GM23338 (cell line): ENCODE measurements around the gene SEMA6B. TPM values are rescaled to one million over a fixed set of nuclear protein-coding genes. Genes with fewer than 3 reads are reported as not detected.
A peak's percentile ranks its signal among the peaks of the same experiment; 100 is the strongest.

Experiments used
- ATAC-seq: fragments of 200-7000 bp; cut with Tn5 transposase; 3 replicates; pipeline ENCODE4 v1.9.1; 2020
- DNase-seq: peaks from one replicate; pipeline ENCODE4 v3.0.0-alpha.2; 2015; ENCODE audit warnings: low spot score
- H2AFZ ChIP-seq: fragments of 200-600 bp; sonication (generic); 2 replicates; pipeline ENCODE4 v1.8.0; 2016; ENCODE audit warnings: antibody characterized with exemption, mild to moderate bottlenecking, moderate library complexity
- H3F3A ChIP-seq: fragments of 200-600 bp; sonication (generic); replicated peaks from 2 replicates; pipeline ENCODE4 v1.8.0; 2017; ENCODE audit warnings: antibody characterized with exemption, mixed run types, low read depth
- H3K27ac ChIP-seq: fragments of 200-600 bp; sonication (generic); 2 replicates; pipeline ENCODE4 v1.6.1; 2016; ENCODE audit warnings: low read depth
- H3K27me3 ChIP-seq: fragments of 200-600 bp; sonication (generic); 2 replicates; pipeline ENCODE4 v1.8.0; 2016; ENCODE audit warnings: mild to moderate bottlenecking, mixed run types, moderate library complexity; ENCODE audit not compliant: insufficient read depth
- H3K36me3 ChIP-seq: fragments of 200-600 bp; sonication (generic); 2 replicates; pipeline ENCODE4 v1.8.0; 2016; ENCODE audit warnings: mild to moderate bottlenecking; ENCODE audit not compliant: insufficient read depth
- H3K4me1 ChIP-seq: fragments of 200-600 bp; sonication (generic); 2 replicates; pipeline ENCODE4 v1.8.0; 2016; ENCODE audit warnings: mild to moderate bottlenecking, moderate library complexity; ENCODE audit not compliant: insufficient read depth
- H3K4me2 ChIP-seq: fragments of 200-600 bp; sonication (generic); 2 replicates; pipeline ENCODE4 v1.7.1; 2017; ENCODE audit warnings: mixed run types
- H3K4me3 ChIP-seq: fragments of 200-600 bp; sonication (generic); 2 replicates; pipeline ENCODE4 v1.6.1; 2016; ENCODE audit warnings: mixed run types
- H3K79me2 ChIP-seq: fragments of 200-600 bp; sonication (generic); replicated peaks from 2 replicates; pipeline ENCODE4 v1.8.0; 2017; ENCODE audit warnings: mild to moderate bottlenecking; ENCODE audit not compliant: insufficient read depth
- H3K9me2 ChIP-seq: fragments of 200-600 bp; sonication (generic); 2 replicates; pipeline ENCODE4 v1.8.0; 2017; ENCODE audit not compliant: insufficient read depth
- H4K20me1 ChIP-seq: fragments of 200-600 bp; sonication (generic); replicated peaks from 2 replicates; pipeline ENCODE4 v1.8.0; 2017; ENCODE audit warnings: mild to moderate bottlenecking; ENCODE audit not compliant: insufficient read depth
- H3K27ac Mint-ChIP-seq: 2 replicates; pipeline ENCODE4 v1.8.0; 2020; ENCODE audit warnings: inconsistent platforms, mild to moderate bottlenecking, moderate library complexity, mixed read lengths
- H3K27me3 Mint-ChIP-seq: 3 replicates; pipeline ENCODE4 v1.8.0; 2022; ENCODE audit warnings: low read depth, mild to moderate bottlenecking, moderate library complexity, mixed read lengths, inconsistent platforms; ENCODE audit not compliant: insufficient read depth, poor library complexity
- H3K36me3 Mint-ChIP-seq: 3 replicates; pipeline ENCODE4 v1.8.0; 2021; ENCODE audit warnings: low read depth, mild to moderate bottlenecking, inconsistent platforms, moderate library complexity, mixed read lengths
- H3K4me1 Mint-ChIP-seq: 3 replicates; pipeline ENCODE4 v1.8.0; 2020; ENCODE audit warnings: mild to moderate bottlenecking, inconsistent platforms, mixed read lengths
- H3K4me3 Mint-ChIP-seq: 3 replicates; pipeline ENCODE4 v1.8.0; 2021; ENCODE audit warnings: moderate library complexity, mild to moderate bottlenecking, inconsistent platforms, mixed read lengths
- H3K9me3 Mint-ChIP-seq: 3 replicates; pipeline ENCODE4 v1.8.0; 2020; ENCODE audit warnings: moderate library complexity, mild to moderate bottlenecking, inconsistent platforms, mixed read lengths
- CREB1 ChIP-seq: fragments of 250-450 bp; sonication (Bioruptor Pico); IDR thresholded peaks from 2 replicates; pipeline ENCODE4 v1.5.0; 2020; ENCODE audit warnings: low read depth, mild to moderate bottlenecking, moderate library complexity
- EZH2phosphoT487 ChIP-seq: fragments of 200-600 bp; sonication (generic); IDR thresholded peaks from one replicate; pipeline ENCODE4 v1.8.1; 2018; ENCODE audit warnings: antibody characterized with exemption; ENCODE audit not compliant: unreplicated experiment
- JUNB ChIP-seq: IDR thresholded peaks from one replicate; pipeline ENCODE4 v1.6.1; 2016; ENCODE audit warnings: antibody characterized with exemption; ENCODE audit not compliant: unreplicated experiment
- NANOG ChIP-seq: IDR thresholded peaks from 2 replicates; pipeline ENCODE4 v1.6.1; 2016; ENCODE audit warnings: antibody characterized with exemption, borderline replicate concordance
- POLR2AphosphoS5 ChIP-seq: IDR thresholded peaks from 2 replicates; pipeline ENCODE4 v1.6.1; 2016; ENCODE audit warnings: antibody characterized with exemption, low read depth
- STAT1 ChIP-seq: IDR thresholded peaks from one replicate; pipeline ENCODE4 v1.6.1; 2016; ENCODE audit warnings: antibody characterized with exemption; ENCODE audit not compliant: unreplicated experiment
- ZNF114 ChIP-seq: fragments of 250-450 bp; sonication (Bioruptor Pico); IDR thresholded peaks from 2 replicates; pipeline ENCODE4 v1.5.0; 2020; ENCODE audit warnings: mild to moderate bottlenecking, moderate library complexity
- polyA plus RNA-seq: library from polyadenylated mRNA; unstranded; fragments of >200 nt; fragmentation: Nextera tagmentation; extraction: Ambion mirVana; gene quantifications from 2 replicates; pipeline ENCODE4 v1.2.1, GENCODE V29; 2016
- total RNA-seq: library from RNA; depleted of rRNA; stranded (reverse); fragments of >200 nt; shearing (Covaris generic); gene quantifications from 2 replicates; pipeline ENCODE4 v1.2.3, GENCODE V29; 2014
- TF ChIP-seq, protein P1 (sequence below), 2 experiments: fragments of 200-600 bp in 1 of 2; sonication (generic) in 1 of 2; conservative IDR thresholded peaks; 2 replicates each; pipeline versions ENCODE4 v1.5.1 to v1.6.1; 2016 to 2017; ENCODE audit warnings: antibody characterized with exemption in 2 of 2, low read depth in 2 of 2, mild to moderate bottlenecking in 2 of 2, moderate library complexity in 1 of 2
- TF ChIP-seq, protein P2 (sequence below): fragments of 250-450 bp; sonication (Bioruptor Pico); IDR thresholded peaks from 2 replicates; pipeline ENCODE4 v1.5.0; 2020; ENCODE audit warnings: mild to moderate bottlenecking, moderate library complexity

The SEMA6B gene
- total and polyA plus RNA-seq, 2 experiments from 2014 or later: 5.3 to 42.7 TPM

DNA sequence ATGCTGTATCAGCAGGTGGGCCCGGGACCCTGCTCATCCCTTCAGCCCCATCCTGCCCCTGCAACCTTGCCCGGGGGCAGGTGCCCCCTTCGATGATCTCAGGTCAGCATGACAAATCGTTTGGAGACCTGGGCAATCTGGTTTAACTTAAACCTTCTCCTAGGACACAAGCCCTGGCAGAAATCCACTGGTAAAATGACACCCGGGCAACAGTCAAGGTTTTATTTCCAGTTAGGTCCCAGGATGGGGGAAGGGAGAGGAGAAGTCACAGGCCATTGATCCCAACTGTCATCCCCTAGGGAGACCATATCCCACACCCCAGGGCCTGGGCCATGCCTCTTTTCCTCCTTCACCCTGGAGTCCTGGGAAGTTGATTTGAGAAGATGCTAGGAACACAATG is 22.7 kb downstream of the SEMA6B start (continued):
- TF ChIP-seq POLR2AphosphoS5 (no peak), NANOG (no peak)
- TF ChIP-seq, protein P1, sequence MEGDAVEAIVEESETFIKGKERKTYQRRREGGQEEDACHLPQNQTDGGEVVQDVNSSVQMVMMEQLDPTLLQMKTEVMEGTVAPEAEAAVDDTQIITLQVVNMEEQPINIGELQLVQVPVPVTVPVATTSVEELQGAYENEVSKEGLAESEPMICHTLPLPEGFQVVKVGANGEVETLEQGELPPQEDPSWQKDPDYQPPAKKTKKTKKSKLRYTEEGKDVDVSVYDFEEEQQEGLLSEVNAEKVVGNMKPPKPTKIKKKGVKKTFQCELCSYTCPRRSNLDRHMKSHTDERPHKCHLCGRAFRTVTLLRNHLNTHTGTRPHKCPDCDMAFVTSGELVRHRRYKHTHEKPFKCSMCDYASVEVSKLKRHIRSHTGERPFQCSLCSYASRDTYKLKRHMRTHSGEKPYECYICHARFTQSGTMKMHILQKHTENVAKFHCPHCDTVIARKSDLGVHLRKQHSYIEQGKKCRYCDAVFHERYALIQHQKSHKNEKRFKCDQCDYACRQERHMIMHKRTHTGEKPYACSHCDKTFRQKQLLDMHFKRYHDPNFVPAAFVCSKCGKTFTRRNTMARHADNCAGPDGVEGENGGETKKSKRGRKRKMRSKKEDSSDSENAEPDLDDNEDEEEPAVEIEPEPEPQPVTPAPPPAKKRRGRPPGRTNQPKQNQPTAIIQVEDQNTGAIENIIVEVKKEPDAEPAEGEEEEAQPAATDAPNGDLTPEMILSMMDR (conservative IDR thresholded peaks at IDR 0.05; ENCODE audit: low read depth in 2 of 2): no peak

DNA sequence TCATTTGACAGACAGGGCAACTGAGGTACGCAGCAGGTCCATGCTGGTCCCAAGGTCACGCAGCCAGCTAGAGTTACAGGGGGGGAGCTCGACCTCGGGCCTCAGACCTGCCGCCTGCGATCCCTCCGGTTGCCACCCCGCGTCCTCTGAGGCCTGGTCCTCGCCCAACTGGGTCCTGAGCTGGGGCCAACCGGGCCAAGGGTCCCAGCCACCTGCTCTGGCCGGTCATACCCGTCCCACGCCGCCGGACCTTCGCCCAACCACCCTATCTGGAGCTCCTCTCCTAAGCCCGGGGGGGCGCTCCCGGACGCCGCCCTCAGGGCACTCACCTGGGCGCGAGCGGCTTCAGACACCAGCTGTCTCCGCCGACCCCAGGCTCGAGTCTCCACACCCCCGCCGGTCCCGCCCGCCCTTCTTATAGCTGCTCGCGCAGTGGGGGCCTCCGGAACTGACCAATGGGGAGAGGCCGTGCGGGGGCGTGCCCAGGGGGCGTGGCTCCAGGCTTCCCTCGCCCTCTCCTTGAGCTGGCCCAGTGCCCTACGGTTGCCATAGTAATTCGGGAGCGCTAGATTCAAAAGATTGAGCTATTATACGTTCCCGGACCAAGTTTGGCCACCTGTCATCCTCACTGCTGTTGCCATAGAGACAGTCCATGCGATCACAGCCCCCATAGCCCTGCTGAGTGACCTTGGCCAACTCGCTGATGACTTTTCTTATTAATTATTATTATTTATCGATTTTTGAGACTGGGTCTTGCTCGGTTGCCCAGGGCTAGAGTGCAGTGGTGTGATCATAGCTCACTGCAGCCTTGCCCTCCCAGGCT is 24.4 kb downstream of the SEMA6B start, which contains the start of gene PLIN5:
Gene PLIN5, minus strand, starts transcription at position 389 of the 823 bp plus-strand sequence. CDS start 1,150 bp downstream, outside the sequence.
- Mint-ChIP-seq H3K4me3 (peak within 1 kb of the TSS; percentile 63), H3K9me3 (no peaks in the 10 kb centered on the region; the same call in 2 of the 3 replicates), H3K4me1 (peaks cover 5% of the 10 kb centered on the region), H3K27ac (no peak within 1 kb of the TSS; the same call in 1 of the 2 replicates), H3K27me3 (peaks cover 20% of the 10 kb centered on the region), H3K36me3 (no peaks in the 10 kb centered on the region)
- Histone ChIP-seq H3K36me3 (no peaks in the 10 kb centered on the region), H3K4me3 (peak within 1 kb of the TSS; percentile 54), H3K27ac (no peak within 1 kb of the TSS), H3K4me1 (no peaks in the 10 kb centered on the region; the same call in 1 of the 2 replicates), H3K27me3 (peaks cover 17% of the 10 kb centered on the region), H3F3A (peaks cover 6% of the 10 kb centered on the region; the same call in 1 of the 2 replicates), H3K79me2 (no peaks in the 10 kb centered on the region), H2AFZ (no peak within 1 kb of the TSS; the same call in 1 of the 2 replicates), H3K4me2 (peak within 1 kb of the TSS; percentile 78), H4K20me1 (no peaks in the 10 kb centered on the region; the same call in 1 of the 2 replicates), H3K9me2 (no peaks in the 10 kb centered on the region)
- ATAC-seq (peak; percentile 91), DNase-seq (peak; percentile 96)
- TF ChIP-seq CREB1 (CRISPR knock-in tag) (0 out of 2 replicates have a peak, but pooled peaks have one; percentile 19), POLR2AphosphoS5 (peak; percentile 53; the same call in 1 of the 2 replicates), STAT1 (no peak)

DNA sequence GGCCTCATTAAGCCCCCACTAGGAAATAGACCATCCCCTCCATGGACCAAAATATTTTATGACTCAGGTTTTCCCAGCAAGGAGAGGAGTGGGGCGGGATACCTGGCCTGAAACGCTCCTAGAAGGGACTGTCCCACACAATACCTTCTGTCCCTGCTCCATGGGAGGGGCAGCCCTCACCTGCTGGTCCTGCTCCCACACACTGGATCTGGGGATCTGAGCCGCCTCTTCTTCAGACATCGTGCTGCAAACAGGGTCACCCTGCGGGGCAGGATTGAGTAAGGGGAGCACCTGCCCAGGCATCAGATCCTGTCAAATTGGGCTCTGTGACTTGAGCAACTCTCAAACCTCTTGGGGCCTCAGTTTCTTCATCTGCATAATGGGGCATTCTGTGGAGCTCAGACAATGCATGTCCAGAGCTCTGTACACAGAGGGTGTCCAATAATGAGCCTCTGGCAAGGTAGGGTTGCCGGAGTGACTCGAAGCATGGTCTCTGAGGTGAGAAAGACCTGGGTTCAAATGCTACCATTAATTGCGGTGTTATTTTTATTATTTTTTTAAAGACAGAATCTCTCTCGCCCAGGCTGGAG is 25.6 kb downstream of the SEMA6B start:
- H3K4me1 ChIP-seq: no peaks in the 10 kb centered on the region; the same call in 1 of the 2 replicates
- Mint-ChIP-seq H3K27ac (no peak overlapping the region), H3K9me3 (no peaks in the 10 kb centered on the region), H3K27me3 (peaks cover 17% of the 10 kb centered on the region), H3K36me3 (no peaks in the 10 kb centered on the region), H3K4me1 (no peaks in the 10 kb centered on the region; the same call in 2 of the 3 replicates), H3K4me3 (no peak overlapping the region)
- H3K4me2 ChIP-seq: no peak overlapping the region
- H3K79me2 ChIP-seq: no peaks in the 10 kb centered on the region
- no peaks in the 10 kb centered on the region for H3K36me3 ChIP-seq
- H3K4me3 ChIP-seq: no peak overlapping the region
- peaks cover 6% of the 10 kb centered on the region; the same call in 1 of the 2 replicates for H3F3A ChIP-seq
- peaks cover 17% of the 10 kb centered on the region for H3K27me3 ChIP-seq
- ATAC-seq (no peak), DNase-seq (no peak)
- H2AFZ ChIP-seq: no peak overlapping the region
- no peak overlapping the region for H3K27ac ChIP-seq
- no peaks in the 10 kb centered on the region; the same call in 1 of the 2 replicates for H4K20me1 ChIP-seq
- no peaks in the 10 kb centered on the region for H3K9me2 ChIP-seq
- no peak for TF ChIP-seq ZNF114 (CRISPR knock-in tag)
- no peak for TF ChIP-seq JUNB
- TF ChIP-seq POLR2AphosphoS5: no peak
- no peak for TF ChIP-seq EZH2phosphoT487
- TF ChIP-seq, protein P2, sequence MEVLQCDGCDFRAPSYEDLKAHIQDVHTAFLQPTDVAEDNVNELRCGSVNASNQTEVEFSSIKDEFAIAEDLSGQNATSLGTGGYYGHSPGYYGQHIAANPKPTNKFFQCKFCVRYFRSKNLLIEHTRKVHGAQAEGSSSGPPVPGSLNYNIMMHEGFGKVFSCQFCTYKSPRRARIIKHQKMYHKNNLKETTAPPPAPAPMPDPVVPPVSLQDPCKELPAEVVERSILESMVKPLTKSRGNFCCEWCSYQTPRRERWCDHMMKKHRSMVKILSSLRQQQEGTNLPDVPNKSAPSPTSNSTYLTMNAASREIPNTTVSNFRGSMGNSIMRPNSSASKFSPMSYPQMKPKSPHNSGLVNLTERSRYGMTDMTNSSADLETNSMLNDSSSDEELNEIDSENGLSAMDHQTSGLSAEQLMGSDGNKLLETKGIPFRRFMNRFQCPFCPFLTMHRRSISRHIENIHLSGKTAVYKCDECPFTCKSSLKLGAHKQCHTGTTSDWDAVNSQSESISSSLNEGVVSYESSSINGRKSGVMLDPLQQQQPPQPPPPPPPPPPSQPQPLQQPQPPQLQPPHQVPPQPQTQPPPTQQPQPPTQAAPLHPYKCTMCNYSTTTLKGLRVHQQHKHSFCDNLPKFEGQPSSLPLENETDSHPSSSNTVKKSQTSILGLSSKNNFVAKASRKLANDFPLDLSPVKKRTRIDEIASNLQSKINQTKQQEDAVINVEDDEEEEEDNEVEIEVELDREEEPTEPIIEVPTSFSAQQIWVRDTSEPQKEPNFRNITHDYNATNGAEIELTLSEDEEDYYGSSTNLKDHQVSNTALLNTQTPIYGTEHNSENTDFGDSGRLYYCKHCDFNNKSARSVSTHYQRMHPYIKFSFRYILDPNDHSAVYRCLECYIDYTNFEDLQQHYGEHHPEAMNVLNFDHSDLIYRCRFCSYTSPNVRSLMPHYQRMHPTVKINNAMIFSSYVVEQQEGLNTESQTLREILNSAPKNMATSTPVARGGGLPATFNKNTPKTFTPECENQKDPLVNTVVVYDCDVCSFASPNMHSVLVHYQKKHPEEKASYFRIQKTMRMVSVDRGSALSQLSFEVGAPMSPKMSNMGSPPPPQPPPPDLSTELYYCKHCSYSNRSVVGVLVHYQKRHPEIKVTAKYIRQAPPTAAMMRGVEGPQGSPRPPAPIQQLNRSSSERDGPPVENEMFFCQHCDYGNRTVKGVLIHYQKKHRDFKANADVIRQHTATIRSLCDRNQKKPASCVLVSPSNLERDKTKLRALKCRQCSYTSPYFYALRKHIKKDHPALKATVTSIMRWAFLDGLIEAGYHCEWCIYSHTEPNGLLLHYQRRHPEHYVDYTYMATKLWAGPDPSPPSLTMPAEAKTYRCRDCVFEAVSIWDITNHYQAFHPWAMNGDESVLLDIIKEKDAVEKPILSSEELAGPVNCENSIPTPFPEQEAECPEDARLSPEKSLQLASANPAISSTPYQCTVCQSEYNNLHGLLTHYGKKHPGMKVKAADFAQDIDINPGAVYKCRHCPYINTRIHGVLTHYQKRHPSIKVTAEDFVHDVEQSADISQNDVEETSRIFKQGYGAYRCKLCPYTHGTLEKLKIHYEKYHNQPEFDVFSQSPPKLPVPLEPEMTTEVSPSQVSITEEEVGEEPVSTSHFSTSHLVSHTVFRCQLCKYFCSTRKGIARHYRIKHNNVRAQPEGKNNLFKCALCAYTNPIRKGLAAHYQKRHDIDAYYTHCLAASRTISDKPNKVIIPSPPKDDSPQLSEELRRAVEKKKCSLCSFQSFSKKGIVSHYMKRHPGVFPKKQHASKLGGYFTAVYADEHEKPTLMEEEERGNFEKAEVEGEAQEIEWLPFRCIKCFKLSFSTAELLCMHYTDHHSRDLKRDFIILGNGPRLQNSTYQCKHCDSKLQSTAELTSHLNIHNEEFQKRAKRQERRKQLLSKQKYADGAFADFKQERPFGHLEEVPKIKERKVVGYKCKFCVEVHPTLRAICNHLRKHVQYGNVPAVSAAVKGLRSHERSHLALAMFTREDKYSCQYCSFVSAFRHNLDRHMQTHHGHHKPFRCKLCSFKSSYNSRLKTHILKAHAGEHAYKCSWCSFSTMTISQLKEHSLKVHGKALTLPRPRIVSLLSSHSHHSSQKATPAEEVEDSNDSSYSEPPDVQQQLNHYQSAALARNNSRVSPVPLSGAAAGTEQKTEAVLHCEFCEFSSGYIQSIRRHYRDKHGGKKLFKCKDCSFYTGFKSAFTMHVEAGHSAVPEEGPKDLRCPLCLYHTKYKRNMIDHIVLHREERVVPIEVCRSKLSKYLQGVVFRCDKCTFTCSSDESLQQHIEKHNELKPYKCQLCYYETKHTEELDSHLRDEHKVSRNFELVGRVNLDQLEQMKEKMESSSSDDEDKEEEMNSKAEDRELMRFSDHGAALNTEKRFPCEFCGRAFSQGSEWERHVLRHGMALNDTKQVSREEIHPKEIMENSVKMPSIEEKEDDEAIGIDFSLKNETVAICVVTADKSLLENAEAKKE (CRISPR knock-in tag): no peak
- no peak for TF ChIP-seq CREB1 (CRISPR knock-in tag)
